T-helper 17 cell (primary cell): ENCODE data around the gene GALNTL6. TPM values are rescaled to one million over a fixed set of nuclear protein-coding genes. Genes with fewer than 3 reads are reported as not detected.

Experiments
- ATAC-seq: fragments of 150-1000 bp; cut with Tn5 transposase; 2 replicates; pipeline ENCODE4 v1.10.0; 2021; ENCODE audit warnings: mild to moderate bottlenecking, moderate library complexity
- DNase-seq, 3 donors: peaks; one replicate each; pipeline versions ENCODE4 v3.0.0 to v3.0.0-alpha.2; 2020 to 2021
- H3K9me3 ChIP-seq: one replicate; pipeline ENCODE4 v1.7.0; 2013; ENCODE audit warnings: low read length, mild to moderate bottlenecking; ENCODE audit not compliant: control insufficient read depth, poor library complexity, severe bottlenecking
- H3K27ac Mint-ChIP-seq: one replicate; pipeline ENCODE4 v1.8.0; 2022; ENCODE audit warnings: mild to moderate bottlenecking, moderate library complexity, mixed read lengths
- H3K27me3 Mint-ChIP-seq: one replicate; pipeline ENCODE4 v1.8.0; 2022; ENCODE audit warnings: mixed read lengths
- H3K36me3 Mint-ChIP-seq: one replicate; pipeline ENCODE4 v1.8.0; 2022; ENCODE audit warnings: low read depth, mixed read lengths
- H3K4me1 Mint-ChIP-seq: one replicate; pipeline ENCODE4 v1.8.0; 2022; ENCODE audit warnings: mild to moderate bottlenecking, mixed read lengths
- H3K4me3 Mint-ChIP-seq: one replicate; pipeline ENCODE4 v1.8.0; 2022; ENCODE audit warnings: mild to moderate bottlenecking, moderate library complexity, mixed read lengths
- total RNA-seq, 4 donors: library from RNA in 2 of 4; stranded (reverse) in 2 of 4; gene quantifications; one replicate each; pipeline ENCODE4 v1.2.3 and lab custom pipeline; 2022 to 2026

GALNTL6 gene
- total RNA-seq, 2 donors from 2014 or later, result not detected

DNA sequence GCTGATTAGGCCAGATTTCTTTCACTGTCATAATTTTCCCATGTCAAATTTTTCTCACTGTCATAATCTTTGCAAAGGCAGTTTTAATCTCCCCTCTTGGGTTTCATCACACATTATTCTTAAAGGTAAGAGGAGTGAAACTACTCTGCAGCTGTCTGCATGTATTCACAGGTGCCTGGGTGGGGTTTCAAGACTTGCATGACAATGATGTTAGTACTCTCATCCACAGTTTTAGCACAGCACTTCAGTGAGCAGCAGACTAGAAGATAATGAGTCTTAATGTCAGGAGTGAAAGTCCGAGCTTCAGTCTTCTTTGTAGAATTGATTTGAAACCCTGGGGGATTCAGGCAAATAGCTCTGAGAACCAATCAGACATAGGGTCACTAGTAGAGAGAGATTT is 1172.9 kb downstream of the GALNTL6 start:
- Mint-ChIP-seq H3K36me3 (no peaks in the 10 kb centered on the region), H3K27me3 (peaks cover 5% of the 10 kb centered on the region), H3K4me3 (no peak overlapping the region), H3K27ac (no peak overlapping the region), H3K4me1 (no peaks in the 10 kb centered on the region)
- ATAC-seq (no peak), DNase-seq (no peak)
- H3K9me3 ChIP-seq, result no peaks in the 10 kb centered on the region

DNA sequence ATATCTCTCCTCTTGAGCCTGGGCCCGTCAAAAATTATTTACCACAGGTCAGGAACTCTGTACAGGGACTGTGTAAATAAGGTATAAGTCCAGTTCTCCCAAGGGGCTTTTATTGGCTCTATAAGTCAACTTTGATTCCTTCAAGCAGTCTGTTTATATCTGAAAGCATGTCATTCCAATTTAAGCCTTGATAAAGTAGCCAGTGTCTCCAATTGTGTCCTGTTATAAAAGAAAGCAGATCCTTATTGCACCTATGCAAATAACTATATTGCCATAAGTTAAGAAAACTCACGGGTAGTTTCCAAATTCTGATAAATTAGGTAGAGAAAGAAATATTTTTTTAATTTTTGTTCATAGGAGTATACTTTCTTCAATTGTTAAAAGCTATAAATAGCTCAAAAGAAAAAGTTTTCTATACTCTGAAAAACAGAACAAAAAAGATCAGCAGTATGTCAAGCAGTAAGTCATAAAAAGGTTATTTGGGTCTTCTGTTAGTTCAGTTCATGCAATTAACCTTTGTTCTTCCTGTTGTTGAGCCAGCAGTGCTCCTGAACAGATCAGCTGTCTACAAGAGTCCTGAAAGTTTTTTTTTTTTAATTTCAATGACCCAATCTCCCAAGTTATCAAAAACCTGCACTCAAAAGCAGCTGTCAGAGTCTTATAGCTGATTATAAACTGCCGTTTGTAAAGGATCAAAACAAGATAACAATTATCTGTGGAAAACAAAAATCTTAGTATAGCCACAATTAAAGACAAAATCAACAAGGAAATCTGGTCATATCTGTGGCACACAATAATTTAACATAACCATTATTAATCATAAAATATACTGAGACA is 1177.0 kb downstream of the GALNTL6 start:
- ATAC-seq (no peak), DNase-seq (no peak)
- no peaks in the 10 kb centered on the region for H3K9me3 ChIP-seq
- Mint-ChIP-seq H3K4me1 (no peaks in the 10 kb centered on the region), H3K27me3 (peaks cover 9% of the 10 kb centered on the region), H3K36me3 (no peaks in the 10 kb centered on the region), H3K4me3 (no peak overlapping the region), H3K27ac (no peak overlapping the region)

DNA sequence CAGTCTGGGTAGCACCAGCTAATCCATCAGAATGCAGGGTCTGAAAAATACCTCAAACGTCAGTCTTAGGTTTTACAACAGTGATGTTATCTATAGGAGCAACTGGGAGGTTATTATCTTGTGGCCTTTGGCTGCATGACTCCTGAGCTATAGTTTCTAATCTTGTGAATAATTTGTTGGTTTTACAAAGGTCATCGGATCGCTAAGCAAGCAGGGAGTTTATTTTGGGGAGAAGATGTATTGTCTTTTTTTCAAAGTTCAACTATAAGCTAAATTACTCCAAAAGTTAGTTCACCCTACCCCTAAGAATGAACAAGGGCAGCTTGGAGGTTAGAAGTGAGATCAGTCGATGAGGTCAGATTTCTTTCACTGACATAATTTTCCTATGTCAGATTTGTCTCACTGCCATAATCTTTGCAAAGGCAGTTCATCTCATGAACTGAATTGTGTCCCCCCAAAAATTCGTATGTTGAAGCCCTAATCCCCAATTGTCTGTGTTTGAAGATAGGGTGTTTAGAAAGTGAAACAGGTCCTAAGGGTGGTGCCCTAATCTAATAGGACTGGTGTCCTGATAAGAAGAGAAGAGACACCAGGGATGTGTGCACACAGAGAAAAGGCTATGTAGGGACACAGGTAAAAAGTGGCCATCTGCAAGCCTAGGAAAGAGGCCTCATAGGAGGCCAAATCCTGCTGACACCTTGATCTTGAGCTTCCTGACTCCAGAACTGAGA is 1179.6 kb downstream of the GALNTL6 start:
- no peak for DNase-seq
- Mint-ChIP-seq H3K27ac (no peak overlapping the region), H3K4me1 (no peaks in the 10 kb centered on the region), H3K4me3 (no peak overlapping the region), H3K36me3 (no peaks in the 10 kb centered on the region), H3K27me3 (peaks cover 32% of the 10 kb centered on the region)
- H3K9me3 ChIP-seq, result no peaks in the 10 kb centered on the region
- ATAC-seq, result no peak

DNA sequence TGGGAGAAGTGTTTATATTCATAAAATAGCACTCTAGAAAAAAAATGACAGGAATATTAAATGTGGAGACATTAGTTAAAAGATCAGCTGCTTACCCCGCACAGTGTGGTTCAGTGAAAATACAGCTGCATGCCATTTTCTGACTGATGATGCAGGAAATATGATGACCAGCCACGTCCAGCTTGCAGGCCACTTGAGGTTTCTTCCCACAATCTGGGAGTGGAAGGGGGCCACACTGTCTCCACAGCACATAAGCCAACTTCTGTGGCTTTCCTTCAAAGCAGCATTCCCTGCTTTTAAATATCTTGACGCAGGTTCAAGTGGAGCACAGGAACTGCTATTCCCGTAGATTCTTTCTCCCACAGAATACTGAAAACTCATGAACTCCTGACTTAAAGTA is 1182.0 kb downstream of the GALNTL6 start:
- no peak for DNase-seq
- no peak for ATAC-seq
- Mint-ChIP-seq H3K36me3 (peaks cover 2% of the 10 kb centered on the region), H3K27ac (no peak overlapping the region), H3K27me3 (peaks cover 53% of the 10 kb centered on the region), H3K4me3 (no peak overlapping the region), H3K4me1 (no peaks in the 10 kb centered on the region)
- H3K9me3 ChIP-seq, result no peaks in the 10 kb centered on the region

DNA sequence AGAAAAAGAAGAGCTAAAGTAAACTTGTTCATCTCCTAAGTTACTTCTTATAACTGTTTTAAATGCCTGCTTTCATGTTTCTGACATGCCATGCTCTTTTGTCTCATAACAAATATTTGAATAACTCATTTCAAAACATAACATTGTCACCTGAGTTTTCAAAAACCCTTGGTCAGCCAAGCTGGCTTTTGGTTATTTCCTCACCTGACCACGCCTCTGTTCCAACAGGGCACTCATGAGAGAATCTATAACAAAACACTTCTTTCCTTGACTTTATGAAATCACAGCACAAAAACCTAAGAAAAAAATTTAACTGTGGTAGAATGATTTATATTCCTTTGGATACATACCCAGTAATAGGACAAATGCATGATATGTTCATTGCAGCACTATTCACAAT is 1182.5 kb downstream of the GALNTL6 start:
- DNase-seq, result no peak
- no peak for ATAC-seq
- Mint-ChIP-seq H3K27me3 (peaks cover 58% of the 10 kb centered on the region), H3K4me3 (no peak overlapping the region), H3K4me1 (no peaks in the 10 kb centered on the region), H3K27ac (no peak overlapping the region), H3K36me3 (peaks cover 2% of the 10 kb centered on the region)
- no peaks in the 10 kb centered on the region for H3K9me3 ChIP-seq

DNA sequence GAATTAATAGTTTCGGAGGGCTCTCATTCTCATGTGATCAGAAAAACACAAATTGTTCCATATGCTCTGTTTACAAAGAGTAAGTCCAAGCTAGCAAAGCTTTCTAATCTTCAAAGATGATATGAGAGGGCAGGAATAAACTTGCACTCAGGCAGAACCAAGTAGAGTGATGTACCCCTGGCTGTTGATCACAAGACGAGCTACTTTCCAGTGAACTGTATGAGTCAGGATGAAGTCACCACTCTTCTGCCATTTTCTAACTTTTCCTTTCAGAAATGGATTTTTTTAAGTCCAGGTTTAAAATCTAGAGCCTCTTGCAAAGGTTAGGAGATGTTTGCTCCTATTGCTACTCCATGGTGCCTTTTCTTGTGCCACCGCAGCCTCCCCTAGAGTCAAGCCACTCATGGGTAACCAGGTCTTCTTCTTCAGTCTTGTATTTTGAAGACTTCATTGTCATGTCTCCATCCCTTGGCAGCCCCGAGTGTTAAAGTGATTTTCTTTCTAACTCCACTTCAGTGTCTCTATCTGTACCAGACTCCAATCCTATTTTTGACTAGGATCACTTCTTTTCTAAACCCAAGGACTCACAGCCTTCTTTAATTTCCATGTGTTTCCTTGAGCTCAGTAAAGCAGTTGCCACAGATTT is 1183.5 kb downstream of the GALNTL6 start:
- Mint-ChIP-seq H3K27ac (no peak overlapping the region), H3K4me3 (no peak overlapping the region), H3K36me3 (peaks cover 2% of the 10 kb centered on the region), H3K4me1 (no peaks in the 10 kb centered on the region), H3K27me3 (peaks cover 63% of the 10 kb centered on the region)
- H3K9me3 ChIP-seq, result no peaks in the 10 kb centered on the region
- DNase-seq, result no peak
- ATAC-seq, result no peak

DNA sequence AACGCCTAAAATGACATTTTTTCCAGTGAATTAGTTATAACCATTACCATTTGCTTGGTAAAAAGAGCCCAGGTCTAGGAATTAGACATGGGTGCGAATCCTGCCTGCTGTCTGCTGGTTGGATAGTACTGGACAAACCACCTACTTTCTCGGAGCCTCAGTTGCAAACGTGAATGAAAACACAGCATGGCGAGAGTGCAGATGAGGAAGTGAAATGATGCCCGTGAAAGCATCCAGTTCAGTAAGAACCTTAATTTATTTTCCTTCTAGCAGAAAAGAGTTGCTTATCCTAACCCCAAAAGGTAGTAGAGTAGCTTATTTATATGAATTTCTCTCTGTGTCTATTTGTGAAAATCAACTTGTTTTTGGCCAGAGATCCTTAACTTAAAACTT is 1184.0 kb downstream of the GALNTL6 start:
- Mint-ChIP-seq H3K27ac (no peak overlapping the region), H3K4me3 (no peak overlapping the region), H3K4me1 (no peaks in the 10 kb centered on the region), H3K36me3 (peaks cover 2% of the 10 kb centered on the region), H3K27me3 (peaks cover 63% of the 10 kb centered on the region)
- ATAC-seq (no peak), DNase-seq (no peak)
- no peaks in the 10 kb centered on the region for H3K9me3 ChIP-seq

DNA sequence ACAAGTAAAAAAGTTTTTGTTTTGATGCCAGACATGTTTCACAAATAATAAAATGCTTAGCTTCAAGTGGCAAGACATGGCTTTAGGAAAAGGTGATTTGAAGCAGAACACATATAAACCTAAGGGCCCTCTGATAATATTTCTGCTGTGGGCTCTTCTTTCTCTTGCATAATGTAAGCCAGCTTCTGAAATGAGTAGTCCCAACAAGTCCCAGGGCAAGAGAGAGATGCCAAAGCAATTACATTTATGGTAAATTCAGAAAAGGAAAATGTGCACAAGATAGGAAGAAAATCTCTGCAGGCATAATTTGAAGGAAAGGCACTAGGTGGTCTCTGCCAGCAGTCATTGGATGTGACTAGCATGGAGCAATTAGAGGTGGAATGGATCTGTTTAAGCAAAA is 1184.7 kb downstream of the GALNTL6 start:
- Mint-ChIP-seq H3K4me3 (no peak overlapping the region), H3K36me3 (peaks cover 2% of the 10 kb centered on the region), H3K27me3 (peaks cover 63% of the 10 kb centered on the region), H3K27ac (no peak overlapping the region), H3K4me1 (no peaks in the 10 kb centered on the region)
- H3K9me3 ChIP-seq, result no peaks in the 10 kb centered on the region
- no peak for ATAC-seq
- DNase-seq, result no peak

DNA sequence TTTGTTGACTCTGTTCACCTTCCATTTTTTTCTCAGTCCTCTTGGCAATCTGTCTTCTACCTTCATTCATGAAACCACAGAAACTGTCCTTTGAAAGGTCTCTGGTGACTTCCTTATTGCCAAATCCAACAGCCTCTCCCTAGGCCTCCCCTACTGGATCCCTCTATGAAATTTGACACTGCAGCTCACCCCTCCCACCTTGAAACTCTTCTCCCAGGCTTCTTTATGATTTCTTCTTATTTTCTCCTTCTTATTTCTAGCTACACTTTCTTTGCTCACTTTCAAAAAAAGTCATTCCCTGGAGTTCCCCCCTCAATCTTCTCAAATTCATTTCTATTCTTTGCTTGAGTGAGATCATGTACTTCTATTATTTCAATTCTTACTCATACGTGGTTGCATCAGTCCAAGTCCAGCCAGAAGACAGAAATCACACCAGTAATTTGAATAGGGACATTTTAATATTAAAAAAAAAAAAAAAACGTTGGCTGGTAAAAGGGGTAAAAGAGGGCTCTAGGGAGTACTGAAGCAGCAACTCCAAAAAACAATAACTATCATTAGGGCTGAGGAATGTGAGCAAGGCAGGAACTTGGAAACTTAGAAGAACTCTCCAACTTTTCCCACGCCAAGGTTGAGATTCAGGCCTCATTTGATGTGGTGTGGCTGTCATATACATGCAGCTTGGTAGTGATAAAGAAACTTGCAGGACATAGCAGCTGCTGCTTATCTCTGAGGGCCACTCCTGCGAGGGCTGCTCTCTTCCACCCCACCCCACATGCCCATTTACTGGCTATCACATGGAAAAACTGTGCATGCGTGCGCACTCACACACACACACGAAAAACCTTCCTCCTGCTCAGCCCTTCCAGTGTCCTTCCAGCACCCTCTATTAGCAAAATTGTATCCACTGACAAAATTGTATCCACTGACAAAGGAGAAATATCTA is 1185.6 kb downstream of the GALNTL6 start:
- H3K36me3 Mint-ChIP-seq, result peaks cover 2% of the 10 kb centered on the region
- no peaks in the 10 kb centered on the region for H3K9me3 ChIP-seq
- H3K27ac Mint-ChIP-seq, result no peak overlapping the region
- H3K4me1 Mint-ChIP-seq, result no peaks in the 10 kb centered on the region
- ATAC-seq (no peak), DNase-seq (no peak)
- peaks cover 61% of the 10 kb centered on the region for H3K27me3 Mint-ChIP-seq
- no peak overlapping the region for H3K4me3 Mint-ChIP-seq

DNA sequence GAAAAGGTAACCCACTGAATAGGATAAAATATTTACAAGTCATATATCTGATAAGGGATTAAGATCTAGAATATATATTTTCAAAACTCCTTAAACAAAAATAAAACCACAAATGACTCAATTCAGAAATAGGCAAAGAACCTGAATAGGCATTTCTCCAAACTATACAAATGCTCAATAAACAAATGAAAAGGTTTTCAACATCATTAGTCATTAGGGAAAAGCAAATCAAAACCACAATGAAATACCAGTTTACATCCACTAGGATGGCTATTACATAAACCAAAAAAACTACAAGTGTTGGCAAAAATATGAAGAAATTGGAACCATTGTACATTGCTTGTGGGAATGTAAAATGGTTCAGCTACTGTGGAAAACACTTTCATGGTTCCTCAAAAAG is 1188.4 kb downstream of the GALNTL6 start:
- no peak for DNase-seq
- peaks cover 2% of the 10 kb centered on the region for H3K36me3 Mint-ChIP-seq
- no peaks in the 10 kb centered on the region for H3K9me3 ChIP-seq
- peaks cover 2% of the 10 kb centered on the region for H3K4me1 Mint-ChIP-seq
- H3K4me3 Mint-ChIP-seq, result no peak overlapping the region
- H3K27ac Mint-ChIP-seq, result no peak overlapping the region
- ATAC-seq, result no peak
- H3K27me3 Mint-ChIP-seq, result peaks cover 52% of the 10 kb centered on the region

DNA sequence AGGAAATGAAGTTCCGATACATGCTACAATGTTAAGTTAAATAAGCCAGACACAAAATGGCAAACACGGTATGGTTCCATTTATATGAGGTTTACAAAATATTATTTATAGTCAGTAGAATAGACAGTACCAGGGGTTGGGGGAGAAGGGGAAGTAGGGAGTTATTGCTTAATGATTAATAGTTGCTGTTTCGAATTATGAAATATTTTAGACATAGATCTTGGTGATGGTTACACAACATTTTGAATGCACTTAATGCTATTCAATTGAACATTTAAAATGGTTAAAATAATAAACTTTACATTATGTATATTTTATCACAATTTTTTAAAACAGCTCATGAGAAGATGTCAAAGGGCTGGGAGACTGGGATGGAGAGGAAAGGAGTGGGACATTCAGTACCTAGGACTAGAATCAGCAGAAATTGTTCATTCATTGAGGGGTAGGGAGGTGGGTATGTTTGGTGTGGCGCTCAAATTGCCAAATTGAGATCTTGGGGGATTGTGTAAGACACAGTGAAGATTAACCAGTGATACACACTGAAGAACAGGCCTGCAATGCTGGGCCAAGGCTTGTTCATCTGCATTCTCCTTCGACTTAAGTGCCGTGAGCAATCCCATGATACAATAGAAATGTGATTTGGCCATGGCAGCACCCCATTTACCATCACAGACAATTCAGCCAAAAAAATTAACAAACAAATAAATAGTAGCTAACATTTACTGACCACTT is 1189.8 kb downstream of the GALNTL6 start:
- Mint-ChIP-seq H3K36me3 (peaks cover 2% of the 10 kb centered on the region), H3K27me3 (peaks cover 37% of the 10 kb centered on the region), H3K4me1 (peaks cover 2% of the 10 kb centered on the region)

DNA sequence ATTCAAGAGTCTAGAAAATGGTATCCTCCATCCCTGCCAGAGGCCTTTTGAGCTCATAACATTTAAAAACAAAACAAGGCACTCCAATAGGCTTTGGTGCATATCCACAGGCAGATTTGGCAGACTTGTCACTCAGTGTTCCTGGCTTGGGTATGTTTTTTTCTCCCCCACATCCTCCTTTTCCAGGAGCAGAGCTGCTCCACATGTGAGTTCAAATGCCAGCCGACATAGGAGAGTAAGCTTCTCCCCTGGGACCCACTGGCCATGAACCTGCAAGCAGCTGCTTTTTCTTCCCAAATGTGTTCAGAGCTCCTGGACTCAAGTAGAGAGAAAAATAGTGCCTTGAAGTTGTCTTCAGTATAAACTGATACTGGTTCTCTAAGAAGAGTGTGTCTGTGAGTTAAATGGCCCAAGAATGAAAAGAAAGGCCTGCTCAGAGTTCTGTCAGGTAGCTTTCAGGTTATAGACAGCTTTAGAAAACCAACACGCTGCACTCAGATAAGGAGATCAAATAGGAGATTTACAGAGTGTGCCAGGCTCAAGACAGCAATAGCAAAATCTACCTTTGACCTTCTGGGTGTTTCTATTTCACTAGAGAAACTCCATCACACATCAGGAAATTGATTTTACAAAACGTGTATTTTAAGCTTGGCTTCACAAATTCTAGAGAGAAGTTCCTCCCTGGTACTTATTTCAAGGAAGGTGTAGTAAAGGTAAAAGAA is 1192.9 kb downstream of the GALNTL6 start:
- no peak for ATAC-seq
- Mint-ChIP-seq H3K27ac (no peak overlapping the region), H3K4me3 (no peak overlapping the region)

More for the DNA sequence above, 1189.8 kb downstream of the GALNTL6 start:
- no peak for DNase-seq
- no peak overlapping the region for H3K27ac Mint-ChIP-seq
- no peak for ATAC-seq
- H3K4me3 Mint-ChIP-seq, result no peak overlapping the region
- H3K9me3 ChIP-seq, result no peaks in the 10 kb centered on the region

More for the DNA sequence above, 1192.9 kb downstream of the GALNTL6 start:
- no peak for DNase-seq
- Mint-ChIP-seq H3K27me3 (peaks cover 11% of the 10 kb centered on the region), H3K36me3 (no peaks in the 10 kb centered on the region), H3K4me1 (peaks cover 2% of the 10 kb centered on the region)
- no peaks in the 10 kb centered on the region for H3K9me3 ChIP-seq
